ENCODE measurements around the gene PPM1H. TPM values are rescaled to one million over a fixed set of nuclear protein-coding genes. Genes with fewer than 3 reads are reported as not detected.
"Not testable (repeated sequence)": the region's sequence is repeated elsewhere in the genome, so short reads cannot be mapped to it uniquely, and the experiment has no call there.

The PPM1H gene
- total RNA-seq, 1 donor from 2014 or later: 8.5 TPM

DNA sequence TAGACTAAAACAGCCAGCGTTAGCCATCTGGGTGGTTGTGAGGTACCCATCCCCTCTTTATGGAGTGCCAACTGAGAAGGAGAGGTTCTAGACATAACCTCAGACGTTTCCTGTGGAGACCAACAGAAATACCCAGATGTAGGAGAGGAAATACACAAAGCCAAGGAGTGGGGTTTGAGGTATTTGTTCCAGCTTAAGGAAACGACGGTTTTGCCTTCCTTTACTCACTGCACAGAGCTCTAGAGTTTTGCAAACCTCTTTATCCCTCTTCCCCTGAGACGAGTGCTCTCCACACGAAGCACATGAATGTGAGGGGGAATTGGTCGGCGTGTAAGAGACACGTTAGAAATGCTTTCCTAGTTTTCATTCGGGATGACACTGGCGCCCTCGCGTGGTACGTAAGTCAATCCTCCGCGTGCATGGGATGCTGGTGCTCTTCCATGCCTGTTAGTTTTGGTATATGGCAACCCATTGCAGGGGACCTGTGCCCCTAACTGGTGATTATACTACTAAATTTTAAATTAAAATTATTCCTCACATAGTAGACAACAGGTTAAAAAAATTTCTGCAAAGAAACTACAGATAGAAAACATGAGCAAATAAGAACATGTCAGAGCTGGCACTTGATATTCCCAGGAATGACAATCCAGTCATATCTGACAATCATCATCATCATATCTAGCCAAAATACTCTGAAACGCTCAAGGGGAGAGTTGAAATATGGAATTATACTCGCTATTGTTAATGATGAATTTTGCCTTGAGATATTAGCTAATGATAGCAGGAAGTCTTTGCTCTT lies 121.7 kb downstream of the PPM1H start:
- DNase-seq (peak; percentile 80), ATAC-seq (peak; percentile 79)
- intact Hi-C loops (cut with micrococcal nuclease): loop anchor here (10.0 kb wide), 1 partner anchor 122 kb away; the partner anchor contains the start of gene PPM1H

DNA sequence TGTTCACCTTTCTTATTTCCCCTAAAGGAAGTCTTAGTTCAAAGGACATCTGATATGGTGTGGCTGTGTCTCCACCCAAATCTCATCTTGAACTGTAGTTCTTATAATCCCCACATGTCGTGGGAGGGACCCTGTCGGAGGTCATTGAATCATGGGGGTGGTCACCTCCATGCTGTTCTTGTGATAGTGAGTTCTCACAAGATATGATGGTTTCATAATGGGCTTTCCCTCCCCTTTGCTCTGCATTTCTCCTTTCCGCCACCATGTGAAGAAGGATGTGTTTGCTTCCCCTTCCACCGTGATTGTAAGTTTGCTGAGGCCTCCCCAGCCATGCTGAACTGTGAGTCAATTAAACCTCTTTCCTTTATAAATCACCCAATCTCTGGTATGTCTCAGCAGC lies 123.5 kb downstream of the PPM1H start:
- not testable (repeated sequence) for ATAC-seq, DNase-seq
- intact Hi-C loops (cut with micrococcal nuclease): loop anchor here (10.0 kb wide), 1 partner anchor 123 kb away; the partner anchor contains the start of gene PPM1H

DNA sequence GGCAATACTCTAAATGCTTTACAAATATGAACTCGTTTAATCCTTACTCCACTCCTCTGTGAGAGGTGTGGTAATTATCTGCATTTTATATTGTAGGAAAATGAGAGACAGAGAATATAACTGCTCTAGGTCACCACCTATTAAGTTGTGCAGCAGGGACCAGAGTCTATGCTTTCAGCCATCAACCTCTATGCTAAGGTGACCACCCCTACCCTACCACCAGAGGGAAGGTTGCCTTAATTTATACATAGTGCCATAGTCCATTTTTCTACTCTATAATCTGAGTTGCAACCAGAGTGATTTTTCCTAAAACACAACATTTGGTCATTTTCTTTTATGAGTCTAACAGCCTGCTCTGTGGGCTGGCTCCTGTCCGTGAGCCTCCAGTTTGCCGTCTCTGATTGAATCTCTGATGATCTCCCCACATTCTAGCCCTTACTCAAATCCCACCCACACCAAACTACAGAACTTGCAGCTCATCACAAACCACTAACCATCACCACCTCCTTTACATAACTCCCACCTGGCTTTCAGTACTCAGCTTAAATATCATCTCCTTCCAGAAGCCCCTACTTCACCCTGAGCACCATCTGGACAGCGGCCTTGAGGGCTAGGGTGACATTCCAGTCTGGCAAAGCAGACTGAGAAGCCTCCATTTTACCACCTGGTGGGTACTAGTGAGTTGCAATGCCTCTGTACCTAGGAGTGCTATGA lies 126.6 kb downstream of the PPM1H start:
- no peak for DNase-seq
- no peak for ATAC-seq
- intact Hi-C loops (cut with micrococcal nuclease): no loop called here

GRCh38 chr12:62806893-62807292 lies 128.1 kb downstream of the PPM1H start:
- no peak for ATAC-seq
- intact Hi-C loops (cut with micrococcal nuclease): no loop called here
- DNase-seq: no peak

DNA sequence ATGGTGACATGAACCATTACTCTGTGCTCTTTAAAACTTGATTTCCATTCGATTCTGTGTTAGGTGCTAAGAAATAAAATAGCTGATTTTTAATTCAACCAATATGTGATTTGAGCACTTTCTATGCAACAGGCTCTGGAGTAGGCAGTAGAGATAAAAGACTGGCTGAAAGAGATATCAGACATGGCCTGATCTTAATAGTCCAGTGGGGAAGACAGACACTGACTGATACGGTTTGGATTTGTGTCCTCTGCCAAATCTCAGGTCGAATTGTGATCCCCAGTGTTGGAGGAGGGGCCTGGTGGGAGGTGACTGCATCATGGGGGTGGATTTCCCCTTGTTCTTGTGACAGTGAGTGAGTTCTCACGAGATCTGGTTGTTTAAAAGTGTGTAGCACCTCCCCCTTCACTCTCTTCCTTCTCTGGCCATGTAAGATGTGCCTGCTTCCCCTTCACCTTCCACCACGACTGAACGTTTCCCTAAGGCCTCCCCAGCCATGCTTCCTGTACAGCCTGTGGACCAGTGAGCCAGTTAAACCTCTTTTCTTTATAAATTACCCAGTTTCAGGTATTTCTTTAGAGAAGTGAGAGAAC lies 128.6 kb downstream of the PPM1H start:
- no peak for ATAC-seq
- intact Hi-C loops (cut with micrococcal nuclease): no loop called here
- DNase-seq: no peak

GRCh38 chr12:62805517-62805916 lies 129.4 kb downstream of the PPM1H start:
- intact Hi-C loops (cut with micrococcal nuclease): no loop called here
- no peak for DNase-seq
- no peak for ATAC-seq

- intact Hi-C loops (cut with micrococcal nuclease): no loop called here
- DNase-seq (no peak), ATAC-seq (no peak)
Measured at GRCh38 chr12:62803756-62804155, 131.2 kb downstream of the PPM1H start.

DNA sequence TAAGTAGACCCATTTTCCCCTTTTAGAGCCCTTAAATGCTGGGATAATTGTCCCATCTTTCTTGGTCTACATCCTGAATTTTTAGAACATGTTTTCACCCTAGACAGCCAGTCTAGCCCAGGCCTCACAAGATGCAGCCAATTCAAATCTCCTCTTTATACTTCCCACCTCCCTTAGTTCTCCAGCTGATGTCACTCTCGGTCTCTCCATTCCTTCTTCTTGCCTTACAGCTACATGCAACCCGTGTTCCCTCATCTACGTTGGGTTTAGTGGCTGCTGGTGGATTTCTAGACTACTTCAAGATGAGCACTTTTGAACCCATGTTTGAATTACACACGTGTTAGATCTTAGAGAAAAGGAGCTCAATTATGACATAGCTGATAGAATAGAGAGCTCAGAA lies 132.0 kb downstream of the PPM1H start:
- DNase-seq: no peak
- intact Hi-C loops (cut with micrococcal nuclease): no loop called here
- ATAC-seq: no peak

GRCh38 chr12:62802321-62802720 lies 132.6 kb downstream of the PPM1H start:
- no peak for DNase-seq
- ATAC-seq: no peak
- intact Hi-C loops (cut with micrococcal nuclease): no loop called here

GRCh38 chr12:62801796-62802195 lies 133.2 kb downstream of the PPM1H start:
- ATAC-seq (no peak), DNase-seq (no peak)
- intact Hi-C loops (cut with micrococcal nuclease): no loop called here

GRCh38 chr12:62800707-62801400 lies 134.1 kb downstream of the PPM1H start:
- intact Hi-C loops (cut with micrococcal nuclease): no loop called here
- no peak for DNase-seq
- ATAC-seq: no peak

DNA sequence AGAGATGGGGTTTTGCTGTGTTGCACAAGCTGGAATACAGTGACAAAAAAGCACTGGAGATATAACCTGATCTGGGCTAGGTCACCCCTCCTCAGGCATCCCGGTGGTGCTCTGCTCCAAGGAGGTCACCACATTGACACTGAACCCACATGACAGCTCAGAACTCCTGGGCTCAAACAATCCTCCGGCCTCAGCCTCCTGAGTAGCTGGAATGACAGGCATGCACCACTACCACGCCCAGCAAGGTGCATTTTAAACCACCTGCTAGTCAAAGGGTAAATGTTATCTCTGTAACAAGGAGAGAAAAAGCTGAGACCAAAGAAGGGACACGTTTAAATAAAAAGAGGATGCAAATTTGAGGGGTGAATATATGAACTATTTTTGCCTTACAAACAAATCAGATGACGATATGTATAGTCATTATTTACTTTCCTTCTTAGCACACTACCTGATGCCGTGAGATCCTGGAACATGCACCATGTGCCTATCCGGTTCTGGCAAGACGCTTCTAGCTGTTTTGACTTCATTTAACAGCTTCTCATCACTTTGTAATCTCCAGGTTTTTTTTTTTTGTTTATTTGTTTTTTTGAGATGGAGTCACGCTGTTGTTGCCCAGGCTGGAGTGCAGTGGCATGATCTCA lies 135.1 kb downstream of the PPM1H start:
- intact Hi-C loops (cut with micrococcal nuclease): loop anchor here (2.0 to 10.0 kb wide), 2 partner anchors 217 to 365 kb away; no protein-coding TSS in a partner anchor
- DNase-seq (no peak), ATAC-seq (no peak)

DNA sequence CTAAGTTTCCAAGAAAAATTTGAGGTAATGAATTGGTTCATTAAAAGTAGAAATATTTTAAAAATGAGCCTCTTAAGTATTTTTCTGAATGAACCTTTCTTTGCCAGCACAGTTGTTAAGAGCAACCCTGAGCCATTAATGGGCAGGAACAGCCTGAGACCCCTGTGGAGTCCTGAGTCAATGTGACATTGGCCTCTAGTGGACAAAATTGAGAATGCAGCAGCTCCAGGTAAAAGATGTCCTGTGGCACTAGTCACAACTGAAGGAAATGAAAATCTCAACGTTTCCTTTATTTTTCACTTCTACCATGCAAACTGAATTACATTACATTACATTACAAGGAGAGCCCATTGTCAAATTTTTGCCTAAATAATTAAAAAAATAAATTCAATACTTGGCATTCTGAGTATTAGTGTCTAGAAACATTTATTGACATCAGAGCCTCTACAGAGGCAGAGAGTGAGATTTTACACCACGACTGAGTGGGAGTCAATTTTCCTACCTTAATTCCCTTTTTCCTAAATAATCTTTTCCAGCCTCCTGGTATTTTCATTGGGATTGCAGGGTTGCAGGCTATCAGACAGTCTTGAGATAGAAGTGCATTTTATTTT lies 135.7 kb downstream of the PPM1H start:
- ATAC-seq: peak; percentile 81
- no peak for DNase-seq
- intact Hi-C loops (cut with micrococcal nuclease): loop anchor here (2.0 to 10.0 kb wide), 2 partner anchors 216 to 364 kb away; no protein-coding TSS in a partner anchor

DNA sequence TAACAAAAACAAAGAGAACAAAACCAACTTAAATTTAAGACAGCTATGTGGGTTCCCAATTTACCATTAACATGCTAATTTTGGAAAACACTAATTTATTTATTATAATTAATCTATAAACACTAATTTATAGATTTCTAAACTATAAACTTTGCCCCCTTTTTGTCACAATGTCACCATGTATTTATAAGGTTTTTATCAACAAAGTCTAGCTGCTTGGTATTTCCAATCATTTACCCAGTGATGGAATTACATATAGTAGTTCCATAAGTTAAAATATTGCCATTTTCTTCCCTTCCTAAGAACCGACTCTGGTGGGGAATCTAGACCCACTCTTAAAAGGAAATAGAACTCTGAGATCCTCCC lies 140.7 kb downstream of the PPM1H start:
- intact Hi-C loops (cut with micrococcal nuclease): loop anchor here (5.0 to 10.0 kb wide), 2 partner anchors 92 to 359 kb away; no protein-coding TSS in a partner anchor
- ATAC-seq (no peak), DNase-seq (no peak)

DNA sequence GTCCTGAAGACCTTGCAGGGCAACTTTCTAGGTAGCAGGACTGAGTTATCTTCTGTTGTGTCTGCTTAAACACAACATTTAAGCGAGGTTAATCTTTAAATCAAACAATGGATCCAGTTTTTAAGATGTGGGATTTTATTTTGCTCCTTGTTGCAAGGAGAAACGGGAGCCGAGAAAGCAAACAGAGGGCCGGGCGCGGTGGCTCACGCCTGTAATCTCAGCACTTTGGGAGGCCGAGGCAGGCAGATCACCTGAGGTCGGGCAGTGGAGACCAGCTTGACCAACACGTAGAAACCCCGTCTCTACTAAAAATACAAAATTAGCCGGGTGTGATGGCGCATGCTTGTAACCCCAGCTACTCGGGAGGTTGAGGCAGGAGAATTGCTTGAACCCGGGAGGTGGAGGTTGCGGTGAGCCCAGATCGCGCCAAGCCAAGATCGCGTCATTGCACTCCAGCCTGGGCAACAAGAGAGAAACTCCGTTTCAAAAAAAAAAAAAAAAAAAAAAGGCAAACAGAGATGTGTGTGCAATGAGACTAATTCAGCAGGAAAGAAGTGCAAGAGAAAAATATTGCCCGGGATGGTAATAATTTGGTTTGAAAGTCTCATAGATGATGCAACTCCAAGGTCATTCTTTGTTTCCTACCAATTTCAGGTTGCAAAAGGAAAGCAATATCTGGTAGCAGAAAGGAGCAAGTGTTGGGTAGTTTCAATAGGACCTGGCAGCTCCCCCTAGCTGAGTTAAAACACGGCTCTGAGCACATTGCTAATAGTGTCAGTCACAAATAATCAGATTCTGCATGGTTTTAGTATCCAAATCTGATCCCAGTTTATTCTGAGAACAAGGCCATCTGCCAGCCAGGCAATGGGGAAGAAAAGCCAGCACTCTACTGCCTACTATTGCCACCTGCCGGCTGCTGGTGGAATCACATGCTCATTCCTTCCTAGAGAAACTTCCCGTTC lies 141.4 kb downstream of the PPM1H start:
- DNase-seq: peak; percentile 90
- intact Hi-C loops (cut with micrococcal nuclease): loop anchor here (5.0 to 10.0 kb wide), 2 partner anchors 91 to 359 kb away; no protein-coding TSS in a partner anchor
- ATAC-seq: peak; percentile 85

- no peak for ATAC-seq
- DNase-seq: no peak
- intact Hi-C loops (cut with micrococcal nuclease): loop anchor here (5.0 to 10.0 kb wide), 2 partner anchors 90 to 358 kb away; no protein-coding TSS in a partner anchor
Measured at GRCh38 chr12:62792236-62792870, 142.6 kb downstream of the PPM1H start.

DNA sequence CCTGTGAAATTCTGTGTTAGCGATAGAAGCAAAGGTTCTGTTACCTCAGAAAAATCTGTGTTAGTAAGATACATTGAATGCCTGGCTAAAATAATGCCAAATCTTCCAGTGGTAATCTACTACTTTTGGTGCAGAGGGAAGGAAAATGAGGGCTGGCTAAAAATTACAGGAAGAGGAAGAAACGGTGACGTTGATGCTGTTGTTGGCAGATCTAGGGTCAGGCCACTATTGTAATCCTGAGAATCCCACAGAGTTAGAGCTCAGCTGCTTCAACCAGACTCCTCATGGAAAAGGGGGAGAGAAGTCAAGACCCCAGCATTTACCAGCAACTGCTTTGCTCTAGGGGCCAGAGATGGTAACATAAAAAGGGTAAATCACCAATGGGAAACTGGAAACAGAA lies 145.1 kb downstream of the PPM1H start:
- ATAC-seq: no peak
- intact Hi-C loops (cut with micrococcal nuclease): loop anchor here (5.0 to 10.0 kb wide), 2 partner anchors 88 to 355 kb away; no protein-coding TSS in a partner anchor
- DNase-seq: no peak
